Body of pancreas (tissue), 4 donors: ENCODE measurements around the gene TFAP2C. TPM values are rescaled to one million over a fixed set of nuclear protein-coding genes. Genes with fewer than 3 reads are reported as not detected.

ENCODE experiments used
- ATAC-seq: fragments of 150-250 bp; one replicate; pipeline ENCODE4 v1.9.1; 2016
- DNase-seq, 4 donors: peaks; one replicate each; pipeline ENCODE4 v3.0.0-alpha.2; 2019
- H3K27ac ChIP-seq, 4 donors: fragments of 200-600 bp; sonication (generic); 1 replicate in 3 of 4; 2 replicates in 1 of 4; pipeline versions ENCODE4 v1.5.1 to v1.6.1; 2016 to 2019; ENCODE audit warnings: mild to moderate bottlenecking in 1 of 4, mixed read lengths in 1 of 4, moderate library complexity in 1 of 4
- H3K27me3 ChIP-seq, 2 donors: fragments of 200-600 bp; sonication (generic); one replicate each; pipeline ENCODE4 v1.6.0; 2016; ENCODE audit warnings: mild to moderate bottlenecking in 1 of 2
- H3K36me3 ChIP-seq, 2 donors: fragments of 200-600 bp; sonication (generic); replicated peaks in 1 of 2; 2 replicates each; pipeline ENCODE4 v1.5.1; 2016; ENCODE audit warnings: low read depth in 2 of 2; ENCODE audit not compliant: insufficient read depth in 1 of 2
- H3K4me1 ChIP-seq: fragments of 200-600 bp; sonication (generic); one replicate; pipeline ENCODE4 v1.6.0; 2016
- H3K4me3 ChIP-seq, 2 donors: fragments of 200-600 bp; sonication (generic); 1 replicate in 1 of 2; 2 replicates in 1 of 2; pipeline ENCODE4 v1.5.1; 2016 to 2019
- H3K9me3 ChIP-seq, 3 donors: fragments of 200-600 bp; sonication (generic); 1 replicate in 2 of 3; 2 replicates in 1 of 3; pipeline ENCODE4 v1.5.1; 2016
- CTCF ChIP-seq, 7 experiments: fragments of 450-650 bp in 4 of 7; fragments of 200-600 bp in 3 of 7; sonication (generic) in 3 of 7; IDR thresholded peaks; one replicate each; pipeline ENCODE4 v1.5.1; 2016 to 2019; ENCODE audit warnings: antibody characterized with exemption in 7 of 7
- POLR2A ChIP-seq, 3 donors: fragments of 450-650 bp; IDR thresholded peaks; one replicate each; pipeline ENCODE4 v1.6.1; 2016; ENCODE audit warnings: antibody characterized with exemption in 3 of 3, mild to moderate bottlenecking in 2 of 3
- WGBS, 2 donors: methylation state at CpG; one replicate each; pipeline ENCODE4 v1.1.5; 2017; 5-methylcytosine and 5-hydroxymethylcytosine counted together
- intact Hi-C: fragments of 100-400 bp; cut with DNase I; formaldehyde crosslinking; loops from one replicate; pipeline ENCODE4 v1.15.1; 2023
- total RNA-seq, 2 donors: library from RNA; depleted of rRNA; stranded (reverse); fragments of >200 nt; gene quantifications; one replicate each; pipeline ENCODE4 v1.1.0, GENCODE V29; 2016

The TFAP2C gene
- total RNA-seq, 2 donors from 2014 or later = 0.52 to 2.3 TPM

GRCh38 chr20:56587307-56588041 is 41.6 kb upstream of the TFAP2C start:
- no peak for ATAC-seq
- H3K4me1 ChIP-seq = no peaks in the 10 kb centered on the region
- H3K27ac ChIP-seq = no peak overlapping the region
- no peaks in the 10 kb centered on the region for H3K27me3 ChIP-seq
- DNase-seq = no peak
- no peak overlapping the region for H3K4me3 ChIP-seq
- H3K9me3 ChIP-seq = no peaks in the 10 kb centered on the region
- 26 to 31% methylated on average over 7 of the region's 7 CpGs for WGBS, 2 donors
- H3K36me3 ChIP-seq = no peaks in the 10 kb centered on the region
- intact Hi-C loops = no loop called here
- TF ChIP-seq POLR2A (IDR thresholded peaks at IDR 0.05) = no peak
- no peak for TF ChIP-seq CTCF (IDR thresholded peaks at IDR 0.05)

- no peak for ATAC-seq
- Histone ChIP-seq H3K9me3 (no peaks in the 10 kb centered on the region), H3K27ac (no peak overlapping the region), H3K4me3 (no peak overlapping the region), H3K27me3 (no peaks in the 10 kb centered on the region), H3K36me3 (no peaks in the 10 kb centered on the region), H3K4me1 (no peaks in the 10 kb centered on the region)
- WGBS, 2 donors = 69 to 72% methylated on average over 3 of the region's 3 CpGs
- no peak for DNase-seq
- intact Hi-C loops = no loop called here
- no peak for TF ChIP-seq POLR2A (IDR thresholded peaks at IDR 0.05)
- no peak for TF ChIP-seq CTCF (IDR thresholded peaks at IDR 0.05)
These were observed 40.1 kb upstream of the TFAP2C start for GRCh38 chr20:56588996-56589395.

GRCh38 chr20:56589633-56590032 is 39.5 kb upstream of the TFAP2C start:
- no peak for ATAC-seq
- no peak overlapping the region for H3K4me3 ChIP-seq
- no peaks in the 10 kb centered on the region for H3K4me1 ChIP-seq

GRCh38 chr20:56590888-56591287 is 38.2 kb upstream of the TFAP2C start:
- intact Hi-C loops = no loop called here
- Histone ChIP-seq H3K9me3 (no peaks in the 10 kb centered on the region), H3K4me3 (no peak overlapping the region), H3K36me3 (no peaks in the 10 kb centered on the region), H3K27ac (no peak overlapping the region), H3K27me3 (no peaks in the 10 kb centered on the region), H3K4me1 (no peaks in the 10 kb centered on the region)
- ATAC-seq (no peak), DNase-seq (no peak)
- WGBS, 2 donors = 57 to 75% methylated on average over 6 of the region's 6 CpGs
- no peak for TF ChIP-seq POLR2A (IDR thresholded peaks at IDR 0.05)
- no peak for TF ChIP-seq CTCF (IDR thresholded peaks at IDR 0.05)

More at GRCh38 chr20:56589633-56590032, 39.5 kb upstream of the TFAP2C start:
- 68 to 78% methylated on average over 5 of the region's 5 CpGs for WGBS, 2 donors
- intact Hi-C loops = no loop called here
- Histone ChIP-seq H3K9me3 (no peaks in the 10 kb centered on the region), H3K27me3 (no peaks in the 10 kb centered on the region), H3K27ac (no peak overlapping the region), H3K36me3 (no peaks in the 10 kb centered on the region)
- TF ChIP-seq CTCF (IDR thresholded peaks at IDR 0.05) = no peak
- TF ChIP-seq POLR2A (IDR thresholded peaks at IDR 0.05) = no peak
- DNase-seq = no peak

- no peak for ATAC-seq
These were observed 36.9 kb upstream of the TFAP2C start for GRCh38 chr20:56592211-56592610.

More at GRCh38 chr20:56592211-56592610, 36.9 kb upstream of the TFAP2C start:
- H3K9me3 ChIP-seq = no peaks in the 10 kb centered on the region
- TF ChIP-seq POLR2A (IDR thresholded peaks at IDR 0.05) = no peak
- no peak for TF ChIP-seq CTCF (IDR thresholded peaks at IDR 0.05)
- intact Hi-C loops = no loop called here
- H3K4me3 ChIP-seq = no peak overlapping the region
- H3K27me3 ChIP-seq = no peaks in the 10 kb centered on the region
- no peaks in the 10 kb centered on the region for H3K36me3 ChIP-seq
- H3K4me1 ChIP-seq = no peaks in the 10 kb centered on the region
- H3K27ac ChIP-seq = no peak overlapping the region
- no peak for DNase-seq
